B cell (primary cell): ENCODE data around the gene IER2.

Source experiments
- EZH2 ChIP-seq: IDR thresholded peaks from 2 replicates; pipeline ENCODE4 v1.6.1; 2012; ENCODE audit warnings: borderline replicate concordance, low read depth, mild to moderate bottlenecking, moderate library complexity, low read length; ENCODE audit not compliant: insufficient read depth, poor library complexity, severe bottlenecking
- TF ChIP-seq, protein P1 (sequence below): fragments of 200-600 bp; IDR thresholded peaks from one replicate; pipeline ENCODE4 v1.8.0; 2022; ENCODE audit warnings: antibody characterized with exemption, mild to moderate bottlenecking

DNA sequence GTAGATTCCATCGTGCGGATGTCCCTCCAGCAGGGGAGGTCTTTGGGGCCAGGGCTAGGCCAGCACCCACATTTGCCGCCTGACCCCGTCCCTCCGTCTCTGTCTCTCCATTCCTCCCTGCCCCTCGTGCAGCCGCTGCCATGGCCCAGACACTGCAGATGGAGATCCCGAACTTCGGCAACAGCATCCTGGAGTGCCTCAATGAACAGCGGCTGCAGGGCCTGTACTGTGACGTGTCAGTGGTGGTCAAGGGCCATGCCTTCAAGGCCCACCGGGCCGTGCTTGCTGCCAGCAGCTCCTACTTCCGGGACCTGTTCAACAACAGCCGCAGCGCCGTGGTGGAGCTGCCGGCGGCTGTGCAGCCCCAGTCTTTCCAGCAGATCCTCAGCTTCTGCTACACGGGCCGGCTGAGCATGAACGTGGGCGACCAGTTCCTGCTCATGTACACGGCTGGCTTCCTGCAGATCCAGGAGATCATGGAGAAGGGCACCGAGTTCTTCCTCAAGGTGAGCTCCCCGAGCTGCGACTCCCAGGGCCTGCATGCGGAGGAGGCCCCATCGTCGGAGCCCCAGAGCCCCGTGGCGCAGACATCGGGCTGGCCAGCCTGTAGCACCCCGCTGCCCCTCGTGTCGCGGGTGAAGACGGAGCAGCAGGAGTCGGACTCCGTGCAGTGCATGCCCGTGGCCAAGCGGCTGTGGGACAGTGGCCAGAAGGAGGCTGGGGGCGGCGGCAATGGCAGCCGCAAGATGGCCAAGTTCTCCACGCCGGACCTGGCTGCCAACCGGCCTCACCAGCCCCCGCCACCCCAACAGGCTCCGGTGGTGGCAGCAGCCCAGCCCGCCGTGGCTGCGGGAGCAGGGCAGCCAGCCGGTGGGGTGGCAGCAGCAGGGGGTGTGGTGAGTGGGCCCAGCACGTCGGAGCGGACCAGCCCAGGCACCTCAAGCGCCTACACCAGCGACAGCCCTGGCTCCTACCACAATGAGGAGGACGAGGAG, 14.8 kb upstream of the IER2 start:
- TF ChIP-seq, protein P1, sequence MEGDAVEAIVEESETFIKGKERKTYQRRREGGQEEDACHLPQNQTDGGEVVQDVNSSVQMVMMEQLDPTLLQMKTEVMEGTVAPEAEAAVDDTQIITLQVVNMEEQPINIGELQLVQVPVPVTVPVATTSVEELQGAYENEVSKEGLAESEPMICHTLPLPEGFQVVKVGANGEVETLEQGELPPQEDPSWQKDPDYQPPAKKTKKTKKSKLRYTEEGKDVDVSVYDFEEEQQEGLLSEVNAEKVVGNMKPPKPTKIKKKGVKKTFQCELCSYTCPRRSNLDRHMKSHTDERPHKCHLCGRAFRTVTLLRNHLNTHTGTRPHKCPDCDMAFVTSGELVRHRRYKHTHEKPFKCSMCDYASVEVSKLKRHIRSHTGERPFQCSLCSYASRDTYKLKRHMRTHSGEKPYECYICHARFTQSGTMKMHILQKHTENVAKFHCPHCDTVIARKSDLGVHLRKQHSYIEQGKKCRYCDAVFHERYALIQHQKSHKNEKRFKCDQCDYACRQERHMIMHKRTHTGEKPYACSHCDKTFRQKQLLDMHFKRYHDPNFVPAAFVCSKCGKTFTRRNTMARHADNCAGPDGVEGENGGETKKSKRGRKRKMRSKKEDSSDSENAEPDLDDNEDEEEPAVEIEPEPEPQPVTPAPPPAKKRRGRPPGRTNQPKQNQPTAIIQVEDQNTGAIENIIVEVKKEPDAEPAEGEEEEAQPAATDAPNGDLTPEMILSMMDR, result no peak
- no peak for TF ChIP-seq EZH2
